Measurements from ENCODE around the gene TBX2. TPM values are rescaled to one million over a fixed set of nuclear protein-coding genes. Genes with fewer than 3 reads are reported as not detected.

The TBX2 gene
- total RNA-seq, 4 donors from 2014 or later, result 23.2 to 42.0 (median 26.5) TPM

- Histone ChIP-seq H3K27me3 (no peaks in the 10 kb centered on the region), H3K4me3 (no peak overlapping the region), H3K4me1 (no peaks in the 10 kb centered on the region), H3K36me3 (peaks cover 0 to 16% (median 0%) of the 10 kb centered on the region in 3 donors), H3K9me3 (no peaks in the 10 kb centered on the region), H3K27ac (no peak overlapping the region)
- no peak for TF ChIP-seq POLR2A (IDR thresholded peaks at IDR 0.05)
- TF ChIP-seq CTCF (IDR thresholded peaks at IDR 0.05), result no peak
- TF ChIP-seq EP300 (IDR thresholded peaks at IDR 0.05), result no peak
- 88 to 91% methylated on average over 8 of the region's 8 CpGs for WGBS, 2 donors
- no peak for DNase-seq (ENCODE audit: low spot score in 2 of 2)
Observed at GRCh38 chr17:61371606-61372005, 28.0 kb upstream of the TBX2 start.

GRCh38 chr17:61372436-61372835, 27.2 kb upstream of the TBX2 start:
- H3K27ac ChIP-seq, result no peak overlapping the region
- no peak for DNase-seq (ENCODE audit: low spot score in 2 of 2)
- H3K4me3 ChIP-seq, result no peak overlapping the region
- no peaks in the 10 kb centered on the region for H3K4me1 ChIP-seq
- peaks cover 0 to 16% (median 0%) of the 10 kb centered on the region in 3 donors for H3K36me3 ChIP-seq
- 74 to 76% methylated on average over 9 of the region's 9 CpGs for WGBS, 2 donors
- no peaks in the 10 kb centered on the region for H3K9me3 ChIP-seq
- H3K27me3 ChIP-seq, result no peaks in the 10 kb centered on the region
- no peak for TF ChIP-seq EP300 (IDR thresholded peaks at IDR 0.05)
- no peak for TF ChIP-seq CTCF (IDR thresholded peaks at IDR 0.05)
- TF ChIP-seq POLR2A (IDR thresholded peaks at IDR 0.05), result no peak

GRCh38 chr17:61376931-61377838, 22.5 kb upstream of the TBX2 start:
- H3K27ac ChIP-seq, result peak overlapping the region in 2 of 4 donors; percentile 4 to 26

GRCh38 chr17:61378658-61379456, 20.8 kb upstream of the TBX2 start:
- no peaks in the 10 kb centered on the region for H3K36me3 ChIP-seq
- no peak overlapping the region for H3K4me3 ChIP-seq
- H3K9me3 ChIP-seq, result no peaks in the 10 kb centered on the region
- H3K4me1 ChIP-seq, result peaks cover 0 to 18% (median 5%) of the 10 kb centered on the region in 4 donors
- H3K27me3 ChIP-seq, result no peaks in the 10 kb centered on the region
- peak overlapping the region in 2 of 4 donors; percentile 7 to 64 for H3K27ac ChIP-seq
- DNase-seq (ENCODE audit: low spot score in 2 of 2), result no peak
- 80 to 84% methylated on average over 8 of the region's 8 CpGs for WGBS, 2 donors
- no peak for TF ChIP-seq EP300 (IDR thresholded peaks at IDR 0.05)
- no peak for TF ChIP-seq CTCF (IDR thresholded peaks at IDR 0.05)
- no peak for TF ChIP-seq POLR2A (IDR thresholded peaks at IDR 0.05)

More at GRCh38 chr17:61376931-61377838, 22.5 kb upstream of the TBX2 start:
- TF ChIP-seq POLR2A (IDR thresholded peaks at IDR 0.05) (no peak), CTCF (IDR thresholded peaks at IDR 0.05) (no peak), EP300 (IDR thresholded peaks at IDR 0.05) (no peak)
- no peak for DNase-seq (ENCODE audit: low spot score in 2 of 2)
- Histone ChIP-seq H3K36me3 (no peaks in the 10 kb centered on the region), H3K27me3 (no peaks in the 10 kb centered on the region), H3K4me3 (no peak overlapping the region), H3K4me1 (peaks cover 0 to 15% (median 5%) of the 10 kb centered on the region in 4 donors), H3K9me3 (no peaks in the 10 kb centered on the region)
- 79 to 84% methylated on average over 18 of the region's 18 CpGs for WGBS, 2 donors
